ENCODE measurements around the gene ADD1. TPM values are rescaled to one million over a fixed set of nuclear protein-coding genes. Genes with fewer than 3 reads are reported as not detected.
"Not testable (repeated sequence)": the region's sequence is repeated elsewhere in the genome, so short reads cannot be mapped to it uniquely, and the experiment has no call there.

ADD1 gene
- total RNA-seq, 2 experiments from 2014 or later: 251 to 260 TPM

DNA sequence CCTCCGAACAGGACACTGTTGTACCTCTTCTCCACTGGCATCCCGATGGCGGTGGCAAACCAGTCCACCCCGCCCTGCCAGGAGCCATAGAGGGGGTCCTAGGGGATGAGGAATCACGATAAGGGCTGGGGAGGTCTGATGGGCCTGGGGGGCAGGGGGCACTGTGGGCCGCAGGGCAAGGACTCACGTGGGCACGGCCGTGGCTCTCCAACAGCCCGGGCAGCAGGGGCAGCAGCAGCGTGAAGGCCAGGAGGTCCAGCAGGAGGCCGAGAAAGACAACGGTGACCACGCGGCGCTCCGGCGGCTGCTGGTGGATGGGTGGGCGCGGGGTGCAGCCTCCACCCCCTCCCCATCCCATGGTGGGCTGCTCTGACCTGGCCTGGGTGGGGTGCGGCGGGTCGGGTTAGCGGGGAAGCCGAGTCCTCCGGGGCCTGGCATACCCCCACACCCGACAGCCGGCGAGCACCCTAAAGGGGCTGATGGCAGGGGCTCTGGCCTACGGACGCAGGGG lies 90.0 kb downstream of the ADD1 start:
- H3K36me3 Mint-ChIP-seq: peaks cover 34% of the 10 kb centered on the region
- H3K9me3 Mint-ChIP-seq (ENCODE audit: low read depth): no peaks in the 10 kb centered on the region
- CTCF ChIA-PET: no interaction called here
- no peak for ATAC-seq
- H3K4me1 Mint-ChIP-seq: peaks cover 54% of the 10 kb centered on the region
- peak overlapping the region; percentile 93 for H3K27ac Mint-ChIP-seq
- no peaks in the 10 kb centered on the region for H3K27me3 Mint-ChIP-seq
- no peak for DNase-seq
- H3K4me3 Mint-ChIP-seq: peak overlapping the region; percentile 82

GRCh38 chr4:2934077-2934812 lies 90.6 kb downstream of the ADD1 start:
- peak overlapping the region; percentile 85 for H3K4me3 Mint-ChIP-seq
- no peaks in the 10 kb centered on the region for H3K9me3 Mint-ChIP-seq (ENCODE audit: low read depth)
- ATAC-seq (no peak), DNase-seq (peak; percentile 63)
- no peaks in the 10 kb centered on the region for H3K27me3 Mint-ChIP-seq
- CTCF ChIA-PET: interaction anchor here (2.7 to 4.9 kb wide), 3 partner anchors 14 to 170 kb away, joined by 18 to 65 read pairs (median 23); no protein-coding TSS in a partner anchor
- peaks cover 34% of the 10 kb centered on the region for H3K36me3 Mint-ChIP-seq
- peak overlapping the region; percentile 78 for H3K27ac Mint-ChIP-seq
- H3K4me1 Mint-ChIP-seq: peaks cover 60% of the 10 kb centered on the region

DNA sequence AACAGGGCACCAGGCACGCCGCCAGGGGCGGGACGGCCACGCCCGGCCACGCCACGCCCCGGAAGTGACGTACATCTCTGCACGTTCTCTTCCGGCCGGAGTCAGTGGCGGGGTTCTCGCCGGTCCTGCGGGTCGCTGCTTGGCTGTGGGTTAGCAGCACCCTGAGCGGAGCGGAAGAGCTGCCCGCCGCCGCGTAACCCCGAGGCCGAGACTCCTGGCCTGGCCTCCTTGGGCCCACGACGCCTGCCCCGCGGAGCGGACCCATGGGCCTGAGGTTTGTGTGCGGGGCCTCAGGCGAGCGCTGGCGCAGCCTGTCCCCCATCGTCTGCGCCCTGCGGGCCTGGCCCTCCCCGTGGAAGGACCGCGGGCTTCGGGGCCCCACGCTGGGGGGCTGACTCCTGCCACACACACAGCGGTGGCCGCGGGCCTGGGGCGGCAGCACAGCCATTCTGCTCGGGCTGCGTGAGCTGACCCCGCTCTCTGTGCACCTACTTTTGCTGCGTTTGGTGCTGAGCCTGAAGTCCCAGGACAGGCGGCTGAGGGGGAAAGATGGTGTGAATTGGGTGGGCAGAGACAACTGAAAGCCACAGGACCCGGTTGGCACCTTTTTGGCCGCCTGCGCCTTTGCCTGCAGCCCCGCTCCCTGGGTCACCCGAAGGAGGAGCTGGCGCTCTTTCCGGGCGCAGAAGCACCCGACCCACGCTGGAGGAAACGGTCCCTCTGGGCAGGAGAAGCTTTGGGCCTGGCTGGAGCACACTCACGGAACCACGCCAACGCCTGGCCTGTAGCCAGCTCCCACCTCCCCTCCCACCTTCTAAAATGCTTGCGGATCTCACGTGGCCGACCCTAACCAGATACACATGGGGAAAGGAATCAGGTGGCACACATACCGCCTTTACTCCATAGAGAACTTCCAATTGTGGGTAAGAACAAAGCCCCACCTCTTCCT lies 91.4 kb downstream of the ADD1 start:
- Mint-ChIP-seq H3K4me1 (peaks cover 68% of the 10 kb centered on the region), H3K9me3 (ENCODE audit: low read depth) (no peaks in the 10 kb centered on the region), H3K36me3 (peaks cover 41% of the 10 kb centered on the region), H3K27me3 (no peaks in the 10 kb centered on the region), H3K27ac (peak overlapping the region; percentile 90), H3K4me3 (peak overlapping the region; percentile 85)
- CTCF ChIA-PET: interaction anchor here (0.6 to 4.9 kb wide), 15 partner anchors 13 to 1006 kb away, joined by 3 to 65 read pairs (median 4); partner anchors contain the start of genes GRK4 and NOP14
- DNase-seq (peak; percentile 96), ATAC-seq (peak; percentile 58)

GRCh38 chr4:2935762-2936743 lies 92.4 kb downstream of the ADD1 start:
- peak; percentile 89 for DNase-seq
- Mint-ChIP-seq H3K27ac (peak overlapping the region; percentile 90), H3K4me3 (peak overlapping the region; percentile 85), H3K27me3 (no peaks in the 10 kb centered on the region), H3K36me3 (peaks cover 45% of the 10 kb centered on the region), H3K9me3 (ENCODE audit: low read depth) (no peaks in the 10 kb centered on the region), H3K4me1 (peaks cover 73% of the 10 kb centered on the region)
- ATAC-seq: peak; percentile 38
- CTCF ChIA-PET: interaction anchor here (0.6 to 4.9 kb wide), 16 partner anchors 12 to 1005 kb away, joined by 3 to 65 read pairs (median 4); partner anchors contain the start of genes GRK4 and NOP14

GRCh38 chr4:2936773-2937145 lies 93.1 kb downstream of the ADD1 start:
- CTCF ChIA-PET: interaction anchor here (1.2 to 4.9 kb wide), 7 partner anchors 11 to 191 kb away, joined by 3 to 65 read pairs (median 18); partner anchors contain the start of genes GRK4 and NOP14
- H3K9me3 Mint-ChIP-seq (ENCODE audit: low read depth): no peaks in the 10 kb centered on the region
- H3K4me3 Mint-ChIP-seq: peak overlapping the region; percentile 85
- DNase-seq: peak; percentile 87
- ATAC-seq: peak; percentile 43
- peak overlapping the region; percentile 90 for H3K27ac Mint-ChIP-seq
- H3K4me1 Mint-ChIP-seq: peaks cover 74% of the 10 kb centered on the region
- no peaks in the 10 kb centered on the region for H3K27me3 Mint-ChIP-seq
- peaks cover 49% of the 10 kb centered on the region for H3K36me3 Mint-ChIP-seq

DNA sequence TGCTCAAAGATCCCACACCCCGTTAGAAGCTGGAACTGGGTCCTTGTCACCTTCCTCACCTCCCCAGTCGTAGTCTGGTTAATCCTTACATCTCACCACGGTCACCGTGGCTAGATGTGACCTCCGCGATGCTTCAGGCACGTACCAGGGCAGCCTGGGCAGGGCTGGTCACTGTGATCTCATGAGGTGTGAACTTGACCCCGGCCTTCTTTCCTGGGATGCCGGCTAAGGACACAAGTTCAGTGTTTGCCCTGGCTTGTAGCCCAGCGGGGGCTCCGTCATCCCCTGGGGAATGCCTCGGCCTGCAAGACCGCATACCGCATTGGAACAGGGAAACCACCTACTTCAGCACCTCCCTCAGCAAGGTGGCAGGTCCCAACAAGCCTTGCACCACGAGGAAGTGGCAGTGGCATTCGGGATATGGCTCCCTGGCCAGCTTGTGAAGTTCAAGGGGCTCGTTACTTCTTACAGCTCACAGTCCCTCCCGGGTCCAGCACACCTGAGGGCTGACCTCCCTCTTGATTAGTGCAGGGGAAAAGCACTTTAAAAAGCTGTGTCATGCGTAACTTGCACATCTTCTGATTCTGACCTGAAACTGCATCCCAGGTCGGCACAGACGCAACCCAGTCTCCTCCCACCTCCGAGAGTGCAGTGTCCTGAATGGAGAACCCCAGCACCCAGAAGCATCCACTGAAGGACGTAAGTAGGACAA lies 93.7 kb downstream of the ADD1 start:
- CTCF ChIA-PET: interaction anchor here (2.1 to 4.9 kb wide), 5 partner anchors 11 to 173 kb away, joined by 5 to 65 read pairs (median 23); partner anchors contain the start of genes GRK4 and NOP14
- Mint-ChIP-seq H3K4me1 (peaks cover 74% of the 10 kb centered on the region), H3K27ac (peak overlapping the region; percentile 90), H3K9me3 (ENCODE audit: low read depth) (no peaks in the 10 kb centered on the region), H3K4me3 (peak overlapping the region; percentile 85), H3K36me3 (peaks cover 51% of the 10 kb centered on the region), H3K27me3 (no peaks in the 10 kb centered on the region)
- ATAC-seq: no peak
- DNase-seq: no peak

DNA sequence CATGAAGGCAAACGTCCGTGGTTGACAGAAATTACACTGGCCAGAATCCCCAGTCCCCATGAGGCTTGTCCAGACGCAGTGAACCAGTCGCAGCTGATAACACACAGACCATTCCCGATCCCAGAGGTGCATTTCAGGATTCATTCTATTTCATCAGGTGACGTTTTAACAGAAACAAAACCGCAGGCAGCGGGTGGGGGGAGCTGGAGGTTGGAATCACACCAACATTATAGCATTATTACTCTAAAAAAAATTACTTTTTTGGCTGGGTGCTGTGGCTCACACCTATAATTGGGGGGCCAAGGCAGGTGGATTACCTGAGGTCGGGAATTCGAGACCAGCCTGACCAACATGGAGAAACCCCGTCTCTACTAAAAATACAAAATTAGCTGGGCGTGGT lies 94.3 kb downstream of the ADD1 start:
- H3K4me3 Mint-ChIP-seq: no peak overlapping the region
- CTCF ChIA-PET: interaction anchor here (4.4 to 4.9 kb wide), 2 partner anchors 10 to 16 kb away, joined by 23 to 65 read pairs; no protein-coding TSS in a partner anchor
- ATAC-seq (no peak), DNase-seq (no peak)
- no peaks in the 10 kb centered on the region for H3K9me3 Mint-ChIP-seq (ENCODE audit: low read depth)
- H3K4me1 Mint-ChIP-seq: peaks cover 77% of the 10 kb centered on the region
- peak overlapping the region; percentile 61 for H3K27ac Mint-ChIP-seq
- H3K27me3 Mint-ChIP-seq: no peaks in the 10 kb centered on the region
- H3K36me3 Mint-ChIP-seq: peaks cover 56% of the 10 kb centered on the region

DNA sequence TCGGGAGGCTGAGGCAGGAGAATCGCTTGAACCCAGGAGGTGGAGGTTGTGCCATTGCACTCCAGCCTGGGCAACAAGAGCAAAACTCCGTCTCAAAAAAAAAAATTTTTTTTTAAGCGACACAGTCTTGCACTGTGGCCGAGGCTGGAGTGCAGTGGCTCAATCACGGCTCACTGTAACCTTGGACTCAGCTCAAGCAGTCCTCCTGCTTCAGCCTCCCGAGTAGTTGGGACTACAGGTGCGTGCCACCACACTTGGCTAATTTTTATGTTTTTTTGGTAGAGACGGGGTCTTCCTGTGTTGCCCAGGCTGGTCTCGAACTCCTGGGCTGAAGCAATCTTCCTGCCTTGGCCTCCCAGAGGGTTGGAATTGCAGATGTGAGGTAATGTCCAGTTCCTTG lies 94.8 kb downstream of the ADD1 start:
- DNase-seq: peak; percentile 25
- H3K4me1 Mint-ChIP-seq: peaks cover 75% of the 10 kb centered on the region
- not testable (repeated sequence) for H3K9me3 Mint-ChIP-seq (ENCODE audit: low read depth); ATAC-seq; H3K4me3 Mint-ChIP-seq; H3K27ac Mint-ChIP-seq; H3K27me3 Mint-ChIP-seq
- CTCF ChIA-PET: interaction anchor here (4.4 to 4.9 kb wide), 2 partner anchors 9 to 16 kb away, joined by 23 to 65 read pairs; no protein-coding TSS in a partner anchor
- H3K36me3 Mint-ChIP-seq: peaks cover 56% of the 10 kb centered on the region

DNA sequence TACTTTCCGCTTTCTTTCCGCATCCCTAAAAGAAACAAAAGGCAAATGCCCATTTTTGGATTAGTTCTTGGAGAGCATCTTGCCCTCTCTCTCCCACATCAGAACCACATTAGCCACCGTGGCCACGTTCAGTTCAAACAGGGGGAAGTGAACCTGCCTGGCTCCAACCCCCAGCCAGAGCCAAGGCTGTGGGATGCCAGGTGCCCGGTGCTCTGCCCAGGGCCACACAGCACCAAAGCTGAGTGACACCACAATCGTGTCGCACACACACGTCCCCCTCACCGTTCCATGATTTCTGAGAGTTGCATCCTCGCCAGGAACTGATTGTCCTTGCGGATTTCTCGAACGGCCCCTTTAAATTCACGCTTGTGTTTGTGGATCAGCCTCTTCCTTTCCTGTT lies 95.3 kb downstream of the ADD1 start:
- Mint-ChIP-seq H3K27me3 (no peaks in the 10 kb centered on the region), H3K9me3 (ENCODE audit: low read depth) (no peaks in the 10 kb centered on the region), H3K4me1 (peaks cover 78% of the 10 kb centered on the region), H3K36me3 (peaks cover 59% of the 10 kb centered on the region), H3K27ac (peak overlapping the region; percentile 35), H3K4me3 (no peak overlapping the region)
- peak; percentile 38 for DNase-seq
- no peak for ATAC-seq
- CTCF ChIA-PET: interaction anchor here (4.9 kb wide), 1 partner anchor 15 kb away, joined by 65 read pairs; no protein-coding TSS in a partner anchor

DNA sequence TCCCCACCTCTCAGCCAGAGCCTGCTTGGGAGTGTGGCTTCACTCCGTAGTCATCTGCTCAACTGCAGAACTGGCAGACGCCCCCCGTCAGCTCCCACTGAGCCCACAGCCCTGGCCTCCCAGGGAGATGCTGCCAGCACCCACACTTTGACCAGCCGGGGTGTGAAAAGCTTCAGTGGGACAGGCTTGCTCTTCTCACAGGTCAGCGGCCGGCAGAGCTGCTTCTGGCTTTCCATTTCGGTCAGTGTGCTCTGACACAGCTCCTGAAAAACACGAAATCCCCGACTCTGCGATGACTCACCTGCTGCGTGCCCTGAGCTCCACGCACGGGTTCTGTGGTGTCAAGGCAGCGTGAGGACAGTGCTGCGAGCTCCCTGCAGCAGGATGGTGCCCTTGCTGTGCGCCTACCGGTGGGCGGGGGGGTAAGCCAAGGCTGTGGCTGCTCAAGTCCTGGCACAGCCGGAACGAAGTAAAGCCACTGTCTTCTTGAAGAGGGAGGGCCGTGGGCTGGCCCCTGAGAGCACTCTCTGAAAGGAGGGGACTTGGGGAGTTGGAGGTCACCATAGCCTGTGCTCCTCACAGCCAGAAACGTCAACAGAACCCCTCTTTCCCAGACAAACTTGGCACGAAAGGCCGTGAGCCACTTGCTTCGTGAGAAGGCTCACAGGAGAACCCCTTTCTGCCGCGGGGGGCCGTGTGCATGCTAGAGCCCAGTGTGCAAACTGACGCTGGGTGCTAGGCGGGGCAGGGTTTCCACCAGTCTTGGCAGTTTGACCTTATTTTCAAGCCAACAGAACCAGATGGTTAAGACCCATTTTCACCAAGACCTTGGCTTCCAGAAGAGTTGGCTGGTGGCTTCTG lies 96.0 kb downstream of the ADD1 start:
- Mint-ChIP-seq H3K27ac (no peak overlapping the region), H3K36me3 (peaks cover 61% of the 10 kb centered on the region), H3K4me3 (no peak overlapping the region), H3K27me3 (no peaks in the 10 kb centered on the region), H3K4me1 (peaks cover 83% of the 10 kb centered on the region), H3K9me3 (ENCODE audit: low read depth) (no peaks in the 10 kb centered on the region)
- DNase-seq (peak; percentile 40), ATAC-seq (no peak)
- CTCF ChIA-PET: interaction anchor here (4.9 kb wide), 1 partner anchor 15 kb away, joined by 65 read pairs; no protein-coding TSS in a partner anchor
